ENCODE measurements around the gene CRIP2.

CRIP2 gene

GRCh38 chr14:105470350-105471296, 4.0 kb upstream of the CRIP2 start:
- Histone ChIP-seq H3K4me1 (ENCODE audit: insufficient read depth, insufficient read length) (peaks cover 19% of the 10 kb centered on the region), H3K36me3 (ENCODE audit: insufficient read depth, insufficient read length, low read length) (peaks cover 44% of the 10 kb centered on the region), H3K4me3 (ENCODE audit: insufficient read length, low read depth) (no peak overlapping the region), H3K9me3 (ENCODE audit: insufficient read depth, low read length) (no peaks in the 10 kb centered on the region), H3K27me3 (ENCODE audit: insufficient read depth, insufficient read length) (no peaks in the 10 kb centered on the region), H3K9ac (ENCODE audit: insufficient read length, low read depth) (peak overlapping the region; percentile 8)
- no peak for DNase-seq (ENCODE audit: low read depth, low spot score)
- no peak for TF ChIP-seq ZNF274 (IDR thresholded peaks at IDR 0.05; ENCODE audit: low read depth, low read length)
- no peak for TF ChIP-seq YY1 (IDR thresholded peaks at IDR 0.05; ENCODE audit: insufficient read depth, insufficient read length)
- no peak for TF ChIP-seq SUZ12 (IDR thresholded peaks at IDR 0.05; ENCODE audit: extremely low read depth, insufficient read depth, insufficient read length)

- H3K9me3 ChIP-seq (ENCODE audit: insufficient read depth, low read length) = no peaks in the 10 kb centered on the region
- peaks cover 38% of the 10 kb centered on the region for H3K36me3 ChIP-seq (ENCODE audit: insufficient read depth, insufficient read length, low read length)
- H3K9ac ChIP-seq (ENCODE audit: insufficient read length, low read depth) = no peak overlapping the region
- no peak for DNase-seq (ENCODE audit: low read depth, low spot score)
- TF ChIP-seq ZNF274 (IDR thresholded peaks at IDR 0.05; ENCODE audit: low read depth, low read length) (no peak), SUZ12 (IDR thresholded peaks at IDR 0.05; ENCODE audit: extremely low read depth, insufficient read depth, insufficient read length) (no peak), YY1 (IDR thresholded peaks at IDR 0.05; ENCODE audit: insufficient read depth, insufficient read length) (no peak)
- no peak overlapping the region for H3K4me3 ChIP-seq (ENCODE audit: insufficient read length, low read depth)
- H3K27me3 ChIP-seq (ENCODE audit: insufficient read depth, insufficient read length) = no peaks in the 10 kb centered on the region
- H3K4me1 ChIP-seq (ENCODE audit: insufficient read depth, insufficient read length) = peaks cover 19% of the 10 kb centered on the region
These were observed 3.3 kb upstream of the CRIP2 start for GRCh38 chr14:105471297-105471821.

GRCh38 chr14:105471823-105472485, 2.7 kb upstream of the CRIP2 start:
- H3K9me3 ChIP-seq (ENCODE audit: insufficient read depth, low read length) = no peaks in the 10 kb centered on the region
- no peaks in the 10 kb centered on the region for H3K27me3 ChIP-seq (ENCODE audit: insufficient read depth, insufficient read length)
- peaks cover 25% of the 10 kb centered on the region for H3K4me1 ChIP-seq (ENCODE audit: insufficient read depth, insufficient read length)
- H3K9ac ChIP-seq (ENCODE audit: insufficient read length, low read depth) = no peak overlapping the region
- TF ChIP-seq YY1 (IDR thresholded peaks at IDR 0.05; ENCODE audit: insufficient read depth, insufficient read length) (no peak), ZNF274 (IDR thresholded peaks at IDR 0.05; ENCODE audit: low read depth, low read length) (no peak), SUZ12 (IDR thresholded peaks at IDR 0.05; ENCODE audit: extremely low read depth, insufficient read depth, insufficient read length) (no peak)
- H3K4me3 ChIP-seq (ENCODE audit: insufficient read length, low read depth) = no peak overlapping the region
- no peak for DNase-seq (ENCODE audit: low read depth, low spot score)
- peaks cover 33% of the 10 kb centered on the region for H3K36me3 ChIP-seq (ENCODE audit: insufficient read depth, insufficient read length, low read length)

- Histone ChIP-seq H3K4me3 (ENCODE audit: insufficient read length, low read depth) (no peak overlapping the region), H3K9me3 (ENCODE audit: insufficient read depth, low read length) (no peaks in the 10 kb centered on the region), H3K36me3 (ENCODE audit: insufficient read depth, insufficient read length, low read length) (peaks cover 27% of the 10 kb centered on the region), H3K9ac (ENCODE audit: insufficient read length, low read depth) (no peak overlapping the region), H3K4me1 (ENCODE audit: insufficient read depth, insufficient read length) (peaks cover 30% of the 10 kb centered on the region), H3K27me3 (ENCODE audit: insufficient read depth, insufficient read length) (no peaks in the 10 kb centered on the region)
- TF ChIP-seq ZNF274 (IDR thresholded peaks at IDR 0.05; ENCODE audit: low read depth, low read length) = no peak
- no peak for TF ChIP-seq YY1 (IDR thresholded peaks at IDR 0.05; ENCODE audit: insufficient read depth, insufficient read length)
- no peak for TF ChIP-seq SUZ12 (IDR thresholded peaks at IDR 0.05; ENCODE audit: extremely low read depth, insufficient read depth, insufficient read length)
- no peak for DNase-seq (ENCODE audit: low read depth, low spot score)
These were observed 2.1 kb upstream of the CRIP2 start for GRCh38 chr14:105472486-105472991.

GRCh38 chr14:105473033-105473676, 1.5 kb upstream of the CRIP2 start:
- Histone ChIP-seq H3K9me3 (ENCODE audit: insufficient read depth, low read length) (no peaks in the 10 kb centered on the region), H3K4me1 (ENCODE audit: insufficient read depth, insufficient read length) (peaks cover 30% of the 10 kb centered on the region), H3K36me3 (ENCODE audit: insufficient read depth, insufficient read length, low read length) (peaks cover 21% of the 10 kb centered on the region), H3K27me3 (ENCODE audit: insufficient read depth, insufficient read length) (no peaks in the 10 kb centered on the region), H3K4me3 (ENCODE audit: insufficient read length, low read depth) (peak overlapping the region; percentile 21), H3K9ac (ENCODE audit: insufficient read length, low read depth) (peak overlapping the region; percentile 56)
- DNase-seq (ENCODE audit: low read depth, low spot score) = no peak
- no peak for TF ChIP-seq YY1 (IDR thresholded peaks at IDR 0.05; ENCODE audit: insufficient read depth, insufficient read length)

- Histone ChIP-seq H3K9me3 (ENCODE audit: insufficient read depth, low read length) (no peaks in the 10 kb centered on the region), H3K4me1 (ENCODE audit: insufficient read depth, insufficient read length) (peaks cover 30% of the 10 kb centered on the region), H3K36me3 (ENCODE audit: insufficient read depth, insufficient read length, low read length) (peaks cover 13% of the 10 kb centered on the region), H3K9ac (ENCODE audit: insufficient read length, low read depth) (peak overlapping the region; percentile 56), H3K4me3 (ENCODE audit: insufficient read length, low read depth) (peak overlapping the region; percentile 40), H3K27me3 (ENCODE audit: insufficient read depth, insufficient read length) (no peaks in the 10 kb centered on the region)
- peak; percentile 82 for DNase-seq (ENCODE audit: low read depth, low spot score)
- TF ChIP-seq SUZ12 (IDR thresholded peaks at IDR 0.05; ENCODE audit: extremely low read depth, insufficient read depth, insufficient read length) (no peak), YY1 (IDR thresholded peaks at IDR 0.05; ENCODE audit: insufficient read depth, insufficient read length) (no peak)
These were observed 741 bp upstream of the CRIP2 start for GRCh38 chr14:105473677-105474482.

Data from NT2/D1 (cell line).